Natural killer cell treated with Interleukin-12 subunit alpha and Interleukin-12 subunit beta and Interleukin-15 and Interleukin-18, amount 100 ng/mL, for 72 hours (primary cell): ENCODE results near the gene ELOVL1. TPM values are rescaled to one million over a fixed set of nuclear protein-coding genes. Genes with fewer than 3 reads are reported as not detected.

Source experiments
- ATAC-seq, 2 donors: fragments of 150-1000 bp; cut with Tn5 transposase in 1 of 2; sonication (Bioruptor Pico), chemical (Tn5 transposase) in 1 of 2; 2 replicates each; pipeline ENCODE4 v1.10.0; 2021
- DNase-seq: peaks from one replicate; pipeline ENCODE4 v3.0.0; 2022; ENCODE audit warnings: low spot score
- H3K27ac Mint-ChIP-seq, 2 donors: 1 replicate in 1 of 2; 2 replicates in 1 of 2; pipeline ENCODE4 v1.8.0; 2022; ENCODE audit warnings: mixed read lengths in 2 of 2, mild to moderate bottlenecking in 1 of 2, moderate library complexity in 1 of 2
- H3K27me3 Mint-ChIP-seq, 2 donors: 1 replicate in 1 of 2; 2 replicates in 1 of 2; pipeline ENCODE4 v1.8.0; 2022; ENCODE audit warnings: mixed read lengths in 2 of 2
- H3K36me3 Mint-ChIP-seq: one replicate; pipeline ENCODE4 v1.8.0; 2022; ENCODE audit warnings: mixed read lengths
- H3K4me1 Mint-ChIP-seq, 2 donors: 1 replicate in 1 of 2; 2 replicates in 1 of 2; pipeline ENCODE4 v1.8.0; 2022; ENCODE audit warnings: low read depth in 2 of 2, mixed read lengths in 2 of 2, mild to moderate bottlenecking in 1 of 2
- H3K4me3 Mint-ChIP-seq: one replicate; pipeline ENCODE4 v1.8.0; 2022; ENCODE audit warnings: mixed read lengths
- H3K9me3 Mint-ChIP-seq: 2 replicates; pipeline ENCODE4 v1.8.0; 2022; ENCODE audit warnings: mixed read lengths
- total RNA-seq, 2 donors: library from RNA; stranded (reverse); gene quantifications; one replicate each; pipeline ENCODE4 v1.2.3, GENCODE V29; 2022

ELOVL1 gene
- total RNA-seq, 2 donors from 2014 or later: 101 to 108 TPM

GRCh38 chr1:43392702-43393101 lies 24.9 kb upstream of the ELOVL1 start:
- DNase-seq: no peak
- ATAC-seq: no peak
- H3K27me3 Mint-ChIP-seq: no peaks in the 10 kb centered on the region
- H3K36me3 Mint-ChIP-seq: peaks cover 13% of the 10 kb centered on the region
- H3K27ac Mint-ChIP-seq: no peak overlapping the region
- peaks cover 37 to 44% of the 10 kb centered on the region in 2 donors for H3K4me1 Mint-ChIP-seq
- H3K9me3 Mint-ChIP-seq: no peaks in the 10 kb centered on the region
- H3K4me3 Mint-ChIP-seq: no peak overlapping the region

- H3K27ac Mint-ChIP-seq: peak within 1 kb of the TSS; percentile 92 to 99
- H3K36me3 Mint-ChIP-seq: peaks cover 21% of the 10 kb centered on the region
- H3K4me3 Mint-ChIP-seq: peak within 1 kb of the TSS; percentile 99
- H3K27me3 Mint-ChIP-seq: no peaks in the 10 kb centered on the region
- peak; percentile 98 to 99 for ATAC-seq
- no peaks in the 10 kb centered on the region for H3K9me3 Mint-ChIP-seq
- H3K4me1 Mint-ChIP-seq: peaks cover 40 to 43% of the 10 kb centered on the region in 2 donors
- peak; percentile 94 for DNase-seq
Observed at GRCh38 chr1:43389326-43390313, 21.8 kb upstream of the ELOVL1 start, which contains the start of the genes MED8 and SZT2. MED8 (minus strand) TSS chr1:43389800; CDS start chr1:43389764, 36 bp downstream. SZT2 (plus strand) TSS chr1:43389899; CDS start chr1:43389969, 70 bp downstream.

GRCh38 chr1:43388613-43389012 lies 20.8 kb upstream of the ELOVL1 start:
- peaks cover 22% of the 10 kb centered on the region for H3K36me3 Mint-ChIP-seq
- peaks cover 40 to 41% of the 10 kb centered on the region in 2 donors for H3K4me1 Mint-ChIP-seq
- ATAC-seq: no peak
- H3K4me3 Mint-ChIP-seq: peak overlapping the region; percentile 99
- no peaks in the 10 kb centered on the region for H3K9me3 Mint-ChIP-seq
- H3K27me3 Mint-ChIP-seq: no peaks in the 10 kb centered on the region
- peak overlapping the region; percentile 92 to 99 for H3K27ac Mint-ChIP-seq
- no peak for DNase-seq

GRCh38 chr1:43387976-43388599 lies 20.3 kb upstream of the ELOVL1 start:
- DNase-seq: no peak
- Mint-ChIP-seq H3K4me3 (peak overlapping the region; percentile 99), H3K36me3 (peaks cover 28% of the 10 kb centered on the region), H3K27ac (peak overlapping the region; percentile 92 to 99), H3K27me3 (no peaks in the 10 kb centered on the region), H3K9me3 (no peaks in the 10 kb centered on the region), H3K4me1 (peaks cover 36 to 41% of the 10 kb centered on the region in 2 donors)
- ATAC-seq: no peak

- DNase-seq (no peak), ATAC-seq (no peak)
- H3K9me3 Mint-ChIP-seq: no peaks in the 10 kb centered on the region
- H3K27me3 Mint-ChIP-seq: no peaks in the 10 kb centered on the region
- H3K27ac Mint-ChIP-seq: no peak overlapping the region
- H3K4me1 Mint-ChIP-seq: peaks cover 31 to 35% of the 10 kb centered on the region in 2 donors
- peaks cover 31% of the 10 kb centered on the region for H3K36me3 Mint-ChIP-seq
- no peak overlapping the region for H3K4me3 Mint-ChIP-seq
Observed at GRCh38 chr1:43386676-43387075, 18.9 kb upstream of the ELOVL1 start.

GRCh38 chr1:43383449-43383848 lies 15.6 kb upstream of the ELOVL1 start:
- ATAC-seq (no peak), DNase-seq (no peak)
- Mint-ChIP-seq H3K9me3 (no peaks in the 10 kb centered on the region), H3K27ac (no peak overlapping the region), H3K36me3 (peaks cover 30% of the 10 kb centered on the region), H3K4me3 (no peak overlapping the region), H3K27me3 (no peaks in the 10 kb centered on the region), H3K4me1 (peaks cover 15 to 17% of the 10 kb centered on the region in 2 donors)

- H3K9me3 Mint-ChIP-seq: no peaks in the 10 kb centered on the region
- no peaks in the 10 kb centered on the region for H3K27me3 Mint-ChIP-seq
- H3K4me1 Mint-ChIP-seq: peaks cover 5 to 8% of the 10 kb centered on the region in 2 donors
- DNase-seq (no peak), ATAC-seq (no peak)
- no peak overlapping the region for H3K27ac Mint-ChIP-seq
- H3K36me3 Mint-ChIP-seq: peaks cover 28% of the 10 kb centered on the region
- no peak overlapping the region for H3K4me3 Mint-ChIP-seq
Observed at GRCh38 chr1:43382027-43382779, 14.4 kb upstream of the ELOVL1 start.

- H3K9me3 Mint-ChIP-seq: no peaks in the 10 kb centered on the region
- no peaks in the 10 kb centered on the region for H3K27me3 Mint-ChIP-seq
- no peak overlapping the region for H3K4me3 Mint-ChIP-seq
- no peak for DNase-seq
- peaks cover 5 to 9% of the 10 kb centered on the region in 2 donors for H3K4me1 Mint-ChIP-seq
- H3K36me3 Mint-ChIP-seq: peaks cover 23% of the 10 kb centered on the region
- ATAC-seq: no peak
- H3K27ac Mint-ChIP-seq: no peak overlapping the region
Observed at GRCh38 chr1:43381612-43382011, 13.8 kb upstream of the ELOVL1 start.

GRCh38 chr1:43379476-43379875 lies 11.7 kb upstream of the ELOVL1 start:
- peaks cover 14% of the 10 kb centered on the region for H3K36me3 Mint-ChIP-seq
- DNase-seq (no peak), ATAC-seq (no peak)
- no peaks in the 10 kb centered on the region for H3K9me3 Mint-ChIP-seq
- peaks cover 5 to 8% of the 10 kb centered on the region in 2 donors for H3K4me1 Mint-ChIP-seq
- H3K4me3 Mint-ChIP-seq: no peak overlapping the region
- no peaks in the 10 kb centered on the region for H3K27me3 Mint-ChIP-seq
- no peak overlapping the region for H3K27ac Mint-ChIP-seq

GRCh38 chr1:43377831-43378230 lies 10.0 kb upstream of the ELOVL1 start:
- Mint-ChIP-seq H3K27me3 (no peaks in the 10 kb centered on the region), H3K36me3 (peaks cover 5% of the 10 kb centered on the region), H3K27ac (no peak overlapping the region), H3K4me3 (no peak overlapping the region), H3K9me3 (no peaks in the 10 kb centered on the region), H3K4me1 (peaks cover 5 to 8% of the 10 kb centered on the region in 2 donors)
- ATAC-seq (no peak), DNase-seq (no peak)

- no peak overlapping the region for H3K4me3 Mint-ChIP-seq
- peaks cover 5 to 8% of the 10 kb centered on the region in 2 donors for H3K4me1 Mint-ChIP-seq
- DNase-seq (no peak), ATAC-seq (no peak)
- no peak overlapping the region for H3K27ac Mint-ChIP-seq
- no peaks in the 10 kb centered on the region for H3K27me3 Mint-ChIP-seq
- H3K9me3 Mint-ChIP-seq: no peaks in the 10 kb centered on the region
- peaks cover 5% of the 10 kb centered on the region for H3K36me3 Mint-ChIP-seq
Observed at GRCh38 chr1:43376723-43377235, 9.0 kb upstream of the ELOVL1 start.

- H3K27ac Mint-ChIP-seq: no peak overlapping the region
- DNase-seq: no peak
- H3K4me3 Mint-ChIP-seq: no peak overlapping the region
- H3K9me3 Mint-ChIP-seq: no peaks in the 10 kb centered on the region
- peaks cover 12% of the 10 kb centered on the region in 2 donors for H3K4me1 Mint-ChIP-seq
- H3K27me3 Mint-ChIP-seq: no peaks in the 10 kb centered on the region
- no peak for ATAC-seq
- H3K36me3 Mint-ChIP-seq: no peaks in the 10 kb centered on the region
Observed at GRCh38 chr1:43373066-43373940, 5.5 kb upstream of the ELOVL1 start.
